ENCODE data around the gene FTO. TPM values are rescaled to one million over a fixed set of nuclear protein-coding genes. Genes with fewer than 3 reads are reported as not detected.

Gene FTO
- polyA plus RNA-seq, 1 donor from 2014 or later = 80.1 TPM

- H3K9me2 ChIP-seq (ENCODE audit: insufficient read depth, low read length) = no peaks in the 10 kb centered on the region
- H4K20me1 ChIP-seq (ENCODE audit: insufficient read depth) = no peaks in the 10 kb centered on the region
- H3K27me3 ChIP-seq (ENCODE audit: insufficient read depth, low read depth, low read length) = no peaks in the 10 kb centered on the region
- no peaks in the 10 kb centered on the region for H3K36me3 ChIP-seq (ENCODE audit: insufficient read depth, low read length)
- H3K4me2 ChIP-seq (ENCODE audit: low read length) = no peak overlapping the region
- no peaks in the 10 kb centered on the region for H3F3A ChIP-seq (ENCODE audit: insufficient read depth, low read length, poor library complexity, severe bottlenecking)
- no peak for TF ChIP-seq MXI1 (conservative IDR thresholded peaks at IDR 0.05; ENCODE audit: poor library complexity, severe bottlenecking)
- H3K9me3 ChIP-seq (ENCODE audit: low read length) = no peaks in the 10 kb centered on the region
- no peak overlapping the region for H3K9ac ChIP-seq (ENCODE audit: low read length)
- H3K4me3 ChIP-seq (ENCODE audit: low read length) = no peak overlapping the region
- no peak overlapping the region for H2AFZ ChIP-seq (ENCODE audit: low read depth, low read length)
- H3K79me2 ChIP-seq (replicated peaks; ENCODE audit: insufficient read depth, low read length) = no peaks in the 10 kb centered on the region
- no peak overlapping the region for H3K27ac ChIP-seq (ENCODE audit: low read length)
These were observed 129.1 kb downstream of the FTO start for GRCh38 chr16:53832896-53833544.

GRCh38 chr16:53836142-53836541 is 132.2 kb downstream of the FTO start:
- no peaks in the 10 kb centered on the region for H3K9me2 ChIP-seq (ENCODE audit: insufficient read depth, low read length)
- no peaks in the 10 kb centered on the region for H3K27me3 ChIP-seq (ENCODE audit: insufficient read depth, low read depth, low read length)
- H2AFZ ChIP-seq (ENCODE audit: low read depth, low read length) = no peak overlapping the region
- H3K36me3 ChIP-seq (ENCODE audit: insufficient read depth, low read length) = no peaks in the 10 kb centered on the region
- TF ChIP-seq SMC3 (conservative IDR thresholded peaks at IDR 0.05; ENCODE audit: poor library complexity) = no peak
- no peak for TF ChIP-seq EP300 (conservative IDR thresholded peaks at IDR 0.05; ENCODE audit: poor library complexity, severe bottlenecking)
- no peak for TF ChIP-seq EZH2 (IDR thresholded peaks at IDR 0.05; ENCODE audit: borderline replicate concordance, insufficient read depth, low read length, poor library complexity, severe bottlenecking)
- TF ChIP-seq MXI1 (conservative IDR thresholded peaks at IDR 0.05; ENCODE audit: poor library complexity, severe bottlenecking) = no peak
- TF ChIP-seq CTCF (IDR thresholded peaks at IDR 0.05; ENCODE audit: poor library complexity, severe bottlenecking) = no peak
- no peak for TF ChIP-seq POLR2AphosphoS5 (IDR thresholded peaks at IDR 0.05)
- TF ChIP-seq TAF1 (IDR thresholded peaks at IDR 0.05; ENCODE audit: low read depth) = no peak
- TF ChIP-seq RAD21 (conservative IDR thresholded peaks at IDR 0.05) = no peak
- no peak for TF ChIP-seq REST (IDR thresholded peaks at IDR 0.05; ENCODE audit: borderline replicate concordance)
- H3K9ac ChIP-seq (ENCODE audit: low read length) = no peak overlapping the region
- no peak overlapping the region for H3K4me3 ChIP-seq (ENCODE audit: low read length)
- H3K27ac ChIP-seq (ENCODE audit: low read length) = no peak overlapping the region
- H4K20me1 ChIP-seq (ENCODE audit: insufficient read depth) = no peaks in the 10 kb centered on the region
- H3K9me3 ChIP-seq (ENCODE audit: low read length) = no peaks in the 10 kb centered on the region
- H3F3A ChIP-seq (ENCODE audit: insufficient read depth, low read length, poor library complexity, severe bottlenecking) = no peaks in the 10 kb centered on the region
- H3K4me2 ChIP-seq (ENCODE audit: low read length) = no peak overlapping the region
- H3K79me2 ChIP-seq (replicated peaks; ENCODE audit: insufficient read depth, low read length) = no peaks in the 10 kb centered on the region

Data from neural cell (in vitro differentiated cells).